RWPE1 (cell line): ENCODE results near the gene YTHDC1.

ENCODE experiments used
- CTCF ChIA-PET: fragments of 350-600 bp; sonication (Branson Sonifier 250); formaldehyde crosslinking; extraction: SDS; loops from one replicate; lab custom pipeline; 2021; lab: Yijun Ruan, JAX
- POLR2A ChIA-PET: fragments of 400-600 bp; formaldehyde crosslinking; extraction: SDS; loops from one replicate; lab custom pipeline; 2020; ENCODE audit warnings: antibody characterized with exemption; ENCODE audit not compliant: low non-redundant PET; lab: Yijun Ruan, JAX
- DNase-seq: peaks from one replicate; pipeline ENCODE4 v3.0.0; 2012; ENCODE audit warnings: low spot score
- H3K27ac ChIP-seq: fragments of 450-650 bp; 2 replicates; pipeline ENCODE4 v1.5.1; 2017
- TF ChIP-seq, protein P1 (sequence below): fragments of 450-650 bp; conservative IDR thresholded peaks from 2 replicates; pipeline ENCODE4 v1.5.1; 2017; ENCODE audit warnings: low read depth, mild to moderate bottlenecking

Gene YTHDC1

GRCh38 chr4:68319040-68319439 lies 30.9 kb downstream of the YTHDC1 start:
- TF ChIP-seq, protein P1, sequence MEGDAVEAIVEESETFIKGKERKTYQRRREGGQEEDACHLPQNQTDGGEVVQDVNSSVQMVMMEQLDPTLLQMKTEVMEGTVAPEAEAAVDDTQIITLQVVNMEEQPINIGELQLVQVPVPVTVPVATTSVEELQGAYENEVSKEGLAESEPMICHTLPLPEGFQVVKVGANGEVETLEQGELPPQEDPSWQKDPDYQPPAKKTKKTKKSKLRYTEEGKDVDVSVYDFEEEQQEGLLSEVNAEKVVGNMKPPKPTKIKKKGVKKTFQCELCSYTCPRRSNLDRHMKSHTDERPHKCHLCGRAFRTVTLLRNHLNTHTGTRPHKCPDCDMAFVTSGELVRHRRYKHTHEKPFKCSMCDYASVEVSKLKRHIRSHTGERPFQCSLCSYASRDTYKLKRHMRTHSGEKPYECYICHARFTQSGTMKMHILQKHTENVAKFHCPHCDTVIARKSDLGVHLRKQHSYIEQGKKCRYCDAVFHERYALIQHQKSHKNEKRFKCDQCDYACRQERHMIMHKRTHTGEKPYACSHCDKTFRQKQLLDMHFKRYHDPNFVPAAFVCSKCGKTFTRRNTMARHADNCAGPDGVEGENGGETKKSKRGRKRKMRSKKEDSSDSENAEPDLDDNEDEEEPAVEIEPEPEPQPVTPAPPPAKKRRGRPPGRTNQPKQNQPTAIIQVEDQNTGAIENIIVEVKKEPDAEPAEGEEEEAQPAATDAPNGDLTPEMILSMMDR = no peak
- POLR2A ChIA-PET = no interaction called here
- no peak overlapping the region for H3K27ac ChIP-seq
- CTCF ChIA-PET = interaction anchor here (0.8 kb wide), 1 partner anchor 57 kb away, joined by 4 read pairs; no protein-coding TSS in a partner anchor
- no peak for DNase-seq

DNA sequence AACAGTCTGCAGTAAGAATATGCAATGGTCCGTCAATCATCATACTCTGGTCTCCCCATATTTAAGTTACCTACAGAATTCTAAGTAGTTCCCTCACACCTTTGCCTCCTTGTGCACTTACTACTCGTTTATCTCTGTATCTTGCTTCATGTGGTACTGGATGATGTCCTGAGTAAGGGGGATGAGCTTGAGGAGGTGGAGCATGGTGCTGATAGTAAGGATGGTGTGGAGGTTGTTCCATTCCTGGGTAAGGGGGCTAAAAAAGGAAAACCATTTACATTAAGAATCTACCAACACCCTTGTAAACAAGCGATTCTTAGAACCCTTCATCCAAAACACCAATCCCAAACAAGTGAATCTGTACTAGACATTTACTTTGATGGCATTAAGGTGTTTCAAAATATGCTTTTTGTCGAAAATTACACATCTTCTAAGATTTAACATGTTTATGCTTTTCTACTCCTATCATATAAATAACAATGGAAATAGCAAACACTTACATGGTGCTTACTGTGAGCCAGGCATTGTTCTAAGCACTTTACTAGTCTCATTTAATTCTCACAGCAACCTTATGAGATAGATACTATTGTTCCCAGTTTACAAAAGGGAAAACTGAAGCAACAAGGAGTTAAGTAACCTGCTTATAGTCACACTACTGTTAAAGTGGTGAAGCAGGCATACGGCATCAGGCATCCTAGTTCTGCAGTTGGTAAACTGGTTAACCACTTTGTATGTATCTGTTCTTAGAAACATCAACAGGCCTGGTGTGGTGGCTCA lies 33.5 kb downstream of the YTHDC1 start:
- CTCF ChIA-PET = no interaction called here
- TF ChIP-seq, protein P1 = no peak
- no peak for DNase-seq
- POLR2A ChIA-PET = no interaction called here
- H3K27ac ChIP-seq = no peak overlapping the region

- ChIA-PET CTCF (no interaction called here), POLR2A (no interaction called here)
- TF ChIP-seq, protein P1 = no peak
- no peak overlapping the region for H3K27ac ChIP-seq
- DNase-seq = no peak
These were observed 39.1 kb downstream of the YTHDC1 start for GRCh38 chr4:68310651-68311247.

- no peak overlapping the region for H3K27ac ChIP-seq
- TF ChIP-seq, protein P1 = no peak
- CTCF ChIA-PET = no interaction called here
- no peak for DNase-seq
- POLR2A ChIA-PET = no interaction called here
These were observed 45.2 kb downstream of the YTHDC1 start for GRCh38 chr4:68304731-68305130.

DNA sequence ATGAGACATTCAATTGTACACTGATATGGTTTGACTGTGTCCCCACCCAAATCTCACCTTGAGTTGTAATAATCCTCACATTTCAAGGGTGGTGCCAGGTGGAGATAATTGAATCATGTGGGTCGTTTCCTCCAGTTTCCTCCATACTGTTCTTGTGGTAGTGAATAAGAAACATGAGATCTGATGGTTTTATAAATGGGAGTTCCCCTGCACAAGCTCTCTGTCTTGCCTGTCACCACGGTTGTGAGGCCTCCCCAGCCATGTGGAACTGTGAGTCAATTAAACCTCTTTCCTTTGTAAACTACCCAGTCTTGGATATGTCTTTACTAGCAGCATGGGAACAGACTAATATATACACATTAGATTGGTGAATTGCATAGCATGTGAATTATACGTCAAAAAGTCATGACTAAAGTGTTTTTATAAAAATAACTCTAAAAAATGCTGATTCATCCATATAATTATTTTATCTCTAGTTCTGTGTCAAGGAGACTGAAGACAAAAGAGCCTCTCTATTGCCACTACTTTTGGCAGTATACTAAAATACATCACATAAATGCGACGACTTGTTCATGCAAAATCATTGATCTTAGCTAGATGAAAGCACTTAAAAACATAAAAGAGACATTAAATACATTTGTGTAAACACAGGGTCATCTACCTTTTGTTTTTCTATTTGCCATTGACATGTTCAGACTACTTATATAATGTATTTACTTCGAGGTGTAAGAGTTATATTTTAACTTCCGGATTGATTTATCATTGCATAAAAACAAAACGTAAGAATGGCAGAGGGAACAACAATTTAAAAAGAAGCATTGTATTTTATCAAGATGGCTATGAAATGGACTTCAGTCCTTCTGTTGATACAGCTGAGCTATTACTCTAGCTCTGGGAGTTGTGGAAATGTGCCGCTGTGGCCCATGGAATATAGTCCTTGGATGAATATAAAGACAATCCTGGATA lies 50.1 kb downstream of the YTHDC1 start:
- ChIA-PET POLR2A (no interaction called here), CTCF (no interaction called here)
- H3K27ac ChIP-seq = no peak overlapping the region
- no peak for DNase-seq
- TF ChIP-seq, protein P1 = no peak

DNA sequence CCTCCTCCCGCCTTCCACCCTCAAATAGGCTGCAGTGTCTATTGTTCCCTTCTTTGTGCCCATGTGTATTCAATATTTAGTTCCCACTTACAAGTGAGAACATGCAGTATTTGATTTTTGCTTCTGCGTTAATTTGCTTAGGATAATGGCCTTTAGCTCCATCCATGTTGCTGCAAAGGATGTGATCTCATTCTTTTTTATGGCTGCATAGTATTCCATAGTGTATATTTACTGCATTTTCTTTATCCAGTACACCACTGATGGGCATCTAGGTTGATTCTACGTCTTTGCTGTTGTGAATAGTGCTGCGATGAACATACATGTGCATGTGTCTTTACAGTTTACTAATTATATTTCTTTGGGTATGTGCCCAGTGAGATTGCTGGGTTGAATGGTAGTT lies 52.8 kb downstream of the YTHDC1 start:
- POLR2A ChIA-PET = no interaction called here
- H3K27ac ChIP-seq = no peak overlapping the region
- TF ChIP-seq, protein P1 = no peak
- DNase-seq = no peak
- CTCF ChIA-PET = no interaction called here
